ENCODE measurements around the gene DRG2. TPM values are rescaled to one million over a fixed set of nuclear protein-coding genes. Genes with fewer than 3 reads are reported as not detected.

Gene DRG2
- polyA plus RNA-seq, 1 donor from 2014 or later, result 40.6 TPM

GRCh38 chr17:18055597-18055996, 32.2 kb upstream of the DRG2 start:
- H3K9ac ChIP-seq (ENCODE audit: low read length), result no peak overlapping the region
- H2AFZ ChIP-seq (ENCODE audit: low read depth, low read length), result no peak overlapping the region
- no peaks in the 10 kb centered on the region for H3K9me2 ChIP-seq (ENCODE audit: insufficient read depth, low read length)
- H3K27me3 ChIP-seq (ENCODE audit: insufficient read depth, low read depth, low read length), result no peaks in the 10 kb centered on the region
- H3K36me3 ChIP-seq (ENCODE audit: insufficient read depth, low read length), result no peaks in the 10 kb centered on the region
- no peak overlapping the region for H3K4me3 ChIP-seq (ENCODE audit: low read length)
- no peak overlapping the region for H3K4me2 ChIP-seq (ENCODE audit: low read length)
- no peak overlapping the region for H3K27ac ChIP-seq (ENCODE audit: low read length)
- H3K9me3 ChIP-seq (ENCODE audit: low read length), result no peaks in the 10 kb centered on the region
- H3F3A ChIP-seq (ENCODE audit: insufficient read depth, low read length, poor library complexity, severe bottlenecking), result no peaks in the 10 kb centered on the region
- H4K20me1 ChIP-seq (ENCODE audit: insufficient read depth), result no peaks in the 10 kb centered on the region
- H3K79me2 ChIP-seq (replicated peaks; ENCODE audit: insufficient read depth, low read length), result no peaks in the 10 kb centered on the region
- TF ChIP-seq EZH2 (IDR thresholded peaks at IDR 0.05; ENCODE audit: borderline replicate concordance, insufficient read depth, low read length, poor library complexity, severe bottlenecking) (no peak), SMC3 (conservative IDR thresholded peaks at IDR 0.05; ENCODE audit: poor library complexity) (no peak), EP300 (conservative IDR thresholded peaks at IDR 0.05; ENCODE audit: poor library complexity, severe bottlenecking) (no peak), CTCF (IDR thresholded peaks at IDR 0.05; ENCODE audit: poor library complexity, severe bottlenecking) (no peak), POLR2AphosphoS5 (IDR thresholded peaks at IDR 0.05) (no peak), MXI1 (conservative IDR thresholded peaks at IDR 0.05; ENCODE audit: poor library complexity, severe bottlenecking) (no peak), TAF1 (IDR thresholded peaks at IDR 0.05; ENCODE audit: low read depth) (no peak), REST (IDR thresholded peaks at IDR 0.05; ENCODE audit: borderline replicate concordance) (no peak), RAD21 (conservative IDR thresholded peaks at IDR 0.05) (no peak)

GRCh38 chr17:18056214-18056613, 31.5 kb upstream of the DRG2 start:
- Histone ChIP-seq H3K4me3 (ENCODE audit: low read length) (no peak overlapping the region), H3K36me3 (ENCODE audit: insufficient read depth, low read length) (no peaks in the 10 kb centered on the region), H3K27ac (ENCODE audit: low read length) (no peak overlapping the region), H3F3A (ENCODE audit: insufficient read depth, low read length, poor library complexity, severe bottlenecking) (no peaks in the 10 kb centered on the region), H3K9me2 (ENCODE audit: insufficient read depth, low read length) (no peaks in the 10 kb centered on the region), H3K4me2 (ENCODE audit: low read length) (no peak overlapping the region), H3K9ac (ENCODE audit: low read length) (no peak overlapping the region), H3K9me3 (ENCODE audit: low read length) (no peaks in the 10 kb centered on the region), H3K79me2 (replicated peaks; ENCODE audit: insufficient read depth, low read length) (no peaks in the 10 kb centered on the region), H3K27me3 (ENCODE audit: insufficient read depth, low read depth, low read length) (no peaks in the 10 kb centered on the region), H2AFZ (ENCODE audit: low read depth, low read length) (no peak overlapping the region), H4K20me1 (ENCODE audit: insufficient read depth) (no peaks in the 10 kb centered on the region)
- TF ChIP-seq SMC3 (conservative IDR thresholded peaks at IDR 0.05; ENCODE audit: poor library complexity) (no peak), CTCF (IDR thresholded peaks at IDR 0.05; ENCODE audit: poor library complexity, severe bottlenecking) (no peak), TAF1 (IDR thresholded peaks at IDR 0.05; ENCODE audit: low read depth) (no peak), EP300 (conservative IDR thresholded peaks at IDR 0.05; ENCODE audit: poor library complexity, severe bottlenecking) (no peak), MXI1 (conservative IDR thresholded peaks at IDR 0.05; ENCODE audit: poor library complexity, severe bottlenecking) (no peak), REST (IDR thresholded peaks at IDR 0.05; ENCODE audit: borderline replicate concordance) (no peak), RAD21 (conservative IDR thresholded peaks at IDR 0.05) (no peak), POLR2AphosphoS5 (IDR thresholded peaks at IDR 0.05) (no peak), EZH2 (IDR thresholded peaks at IDR 0.05; ENCODE audit: borderline replicate concordance, insufficient read depth, low read length, poor library complexity, severe bottlenecking) (no peak)

Data from neural cell (in vitro differentiated cells).